Head of caudate nucleus (tissue), 42 donors: ENCODE data around the gene FAM13A.
A peak's percentile ranks its signal among the peaks of the same experiment; 100 is the strongest.

ENCODE experiments used
- DNase-seq, 42 donors: peaks; one replicate each; pipeline versions ENCODE4 v3.0.0 to v3.0.0-alpha.2; 2020 to 2021; ENCODE audit warnings: mixed read lengths in 7 of 42
- intact Hi-C: fragments of 100-400 bp; cut with DNase I; formaldehyde crosslinking; loops from one replicate; pipeline ENCODE4 v1.15.0; 2022

Gene FAM13A

DNA sequence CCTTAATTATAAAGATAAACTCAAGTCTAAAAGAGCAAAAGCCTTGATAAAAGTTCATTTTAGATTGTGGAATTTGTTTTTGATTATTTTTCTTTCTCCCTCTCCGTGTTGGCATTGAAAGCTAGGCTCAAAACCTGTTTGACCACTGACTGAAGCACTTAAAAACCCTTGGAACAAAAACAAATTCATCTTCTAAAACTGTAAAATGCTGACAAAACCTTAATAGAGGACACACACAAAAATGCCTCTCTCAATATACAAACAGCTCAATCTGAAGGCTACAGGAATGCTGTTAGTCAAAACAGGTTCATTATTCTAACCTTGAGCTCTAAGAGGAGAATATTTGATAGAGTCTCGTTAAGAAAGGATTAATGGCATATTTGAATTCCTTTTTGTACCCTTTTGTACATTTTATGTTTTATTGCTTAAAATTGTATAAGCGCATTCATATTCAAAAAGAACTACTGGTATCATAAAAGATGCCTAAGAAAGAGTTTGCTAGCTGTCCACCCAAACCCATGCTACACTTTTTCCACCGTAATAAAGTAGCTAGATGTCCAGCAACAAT is 285.0 kb downstream of the FAM13A start:
- no peak for DNase-seq
- intact Hi-C loops: no loop called here

DNA sequence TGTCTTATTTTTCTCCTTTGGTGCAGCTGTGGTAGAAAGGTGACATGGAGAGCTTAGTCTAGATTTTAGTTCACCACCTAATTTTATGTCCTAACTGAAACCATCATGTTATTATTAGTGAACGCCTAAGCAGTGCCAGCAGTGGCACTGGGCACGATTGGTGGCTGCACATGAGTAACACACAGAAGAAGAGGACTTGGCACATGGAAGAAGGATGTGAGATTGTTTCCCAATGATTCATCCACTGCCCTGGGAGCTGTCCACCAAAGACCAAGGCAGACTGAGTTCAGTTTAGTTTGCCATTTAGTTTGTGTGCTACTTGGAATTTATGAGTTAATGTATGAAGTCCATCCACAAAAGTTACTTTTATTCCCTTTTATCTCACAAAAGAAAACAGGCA is 291.3 kb downstream of the FAM13A start:
- intact Hi-C loops: no loop called here
- DNase-seq: peak in 1 of 42 donors; percentile 42

DNA sequence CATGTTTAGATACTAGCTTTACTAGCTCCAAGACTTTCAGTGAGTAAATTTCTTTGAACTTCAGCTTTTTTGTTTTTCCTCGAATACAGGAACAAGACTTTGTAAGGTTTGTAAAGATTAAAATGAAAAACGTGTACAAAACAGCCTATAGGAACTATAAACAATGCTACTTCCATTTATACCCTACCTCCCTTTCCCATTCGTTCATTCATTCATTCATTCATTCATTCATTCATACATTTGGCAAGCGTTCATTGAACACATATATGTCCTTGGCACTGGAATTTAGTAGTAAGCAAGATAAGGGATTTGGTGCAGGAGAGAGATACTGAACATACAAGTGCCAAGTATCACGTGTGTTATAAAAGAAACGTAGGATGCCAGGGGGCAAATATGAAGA is 293.9 kb downstream of the FAM13A start:
- intact Hi-C loops: no loop called here
- DNase-seq: no peak

DNA sequence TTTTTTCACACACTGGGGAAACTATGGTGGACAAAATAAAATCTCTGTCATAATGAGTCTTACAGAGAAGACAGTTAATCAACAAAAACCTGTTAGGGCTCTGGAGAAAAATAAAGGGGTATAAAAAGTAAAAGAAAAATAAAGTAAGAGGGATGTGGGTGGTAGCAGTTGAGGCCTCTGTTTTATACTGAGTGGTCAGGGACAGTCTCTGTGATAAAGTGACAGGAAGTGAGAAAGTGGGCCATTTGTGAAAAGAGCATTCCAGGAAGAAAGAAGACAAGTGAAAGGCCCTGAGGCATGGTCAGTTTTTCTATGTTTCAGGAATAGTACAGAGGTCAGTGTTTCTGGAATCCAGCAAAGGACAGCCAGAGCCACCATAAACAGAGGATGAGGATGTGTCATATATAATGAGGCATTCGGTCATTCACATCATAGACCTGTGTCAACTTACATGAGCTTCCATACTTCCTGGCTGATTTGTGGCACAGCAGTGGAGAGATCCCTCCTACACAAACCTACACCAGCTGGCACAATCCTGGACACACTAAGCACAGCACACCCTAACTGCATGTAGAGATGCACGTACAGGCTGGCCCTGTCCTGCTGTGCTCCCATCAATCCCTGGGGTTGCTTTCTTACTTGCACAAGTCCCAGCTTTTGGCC is 295.0 kb downstream of the FAM13A start:
- intact Hi-C loops: no loop called here
- no peak for DNase-seq

DNA sequence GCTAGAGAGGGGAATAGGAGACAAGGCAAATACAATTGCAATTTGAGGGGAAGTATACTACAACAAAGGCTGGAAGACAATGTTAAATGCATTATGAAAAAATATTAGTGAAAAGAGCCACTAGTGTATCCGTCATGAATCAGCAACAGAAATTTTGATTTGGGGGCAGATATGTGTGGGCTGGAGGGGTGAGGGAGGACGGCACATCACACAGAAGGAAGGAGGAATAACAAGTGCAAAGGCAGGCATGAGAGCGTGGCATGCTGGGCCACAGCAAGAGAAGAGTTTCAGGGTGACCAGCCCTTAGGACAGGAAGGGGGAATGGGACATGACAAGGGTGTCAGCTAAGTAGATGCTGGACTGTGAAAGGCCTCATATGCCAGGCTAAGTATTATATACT is 295.6 kb downstream of the FAM13A start:
- peak in 5 of 42 donors; percentile 15 to 60 (median 36) for DNase-seq
- intact Hi-C loops: no loop called here

DNA sequence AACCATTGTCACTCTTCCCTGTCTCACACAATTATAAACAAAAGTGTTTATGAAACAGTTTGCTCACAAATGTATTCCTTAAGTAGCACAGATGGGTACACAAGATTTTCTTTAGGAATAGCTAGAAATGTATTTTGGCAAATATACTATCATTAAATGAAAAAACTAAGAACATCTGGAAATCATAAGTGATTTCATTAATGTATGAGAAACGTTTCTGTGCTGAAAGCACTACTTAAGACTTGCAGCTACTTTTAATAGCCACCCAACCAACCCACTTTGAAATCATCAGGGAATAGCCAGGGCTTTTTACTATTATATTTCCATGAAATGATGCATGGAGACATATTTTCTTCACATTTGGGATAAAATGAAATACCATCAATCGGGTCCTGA is 297.1 kb downstream of the FAM13A start:
- DNase-seq: no peak
- intact Hi-C loops: no loop called here

DNA sequence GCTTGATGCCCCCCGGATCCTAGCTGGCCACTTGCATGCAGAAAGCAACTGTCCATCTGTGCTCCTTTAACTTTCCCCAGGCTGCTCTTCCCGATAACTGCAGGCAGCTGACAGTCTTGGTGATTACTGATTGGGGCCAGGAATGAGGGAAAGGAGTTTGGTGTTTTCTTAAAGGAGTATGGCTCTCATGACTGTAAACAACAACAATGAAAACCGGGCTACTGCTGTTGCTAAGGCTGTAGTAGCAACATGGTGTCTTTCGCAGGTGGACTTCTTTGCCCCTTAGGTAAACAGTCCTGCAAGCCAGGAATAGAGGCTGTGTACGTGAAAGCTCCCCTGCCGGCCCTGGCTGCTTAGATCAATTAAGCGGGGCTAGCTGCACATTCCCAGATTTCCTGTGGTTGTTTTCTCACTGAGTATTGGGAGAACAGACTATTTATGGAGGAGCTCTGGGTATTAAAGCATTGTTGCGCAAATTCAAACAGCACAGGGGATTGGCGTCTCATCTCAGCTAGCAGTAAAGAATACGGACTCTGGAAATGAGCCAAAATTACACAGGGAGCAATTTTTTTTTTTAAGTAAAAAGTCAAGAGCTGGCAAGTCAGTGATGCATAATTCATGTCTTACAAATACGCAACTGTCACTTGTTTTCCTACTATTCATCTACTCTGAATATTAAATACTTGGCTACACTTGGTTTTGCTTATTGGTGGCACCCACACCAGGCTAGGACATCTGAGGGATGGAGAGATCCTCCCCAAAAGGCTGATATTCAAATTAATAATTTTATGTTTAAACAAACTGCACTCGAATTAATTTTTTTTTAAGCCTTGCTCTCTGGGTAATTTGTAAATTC is 297.7 kb downstream of the FAM13A start:
- intact Hi-C loops: no loop called here
- peak in 1 of 42 donors; percentile 24 for DNase-seq

DNA sequence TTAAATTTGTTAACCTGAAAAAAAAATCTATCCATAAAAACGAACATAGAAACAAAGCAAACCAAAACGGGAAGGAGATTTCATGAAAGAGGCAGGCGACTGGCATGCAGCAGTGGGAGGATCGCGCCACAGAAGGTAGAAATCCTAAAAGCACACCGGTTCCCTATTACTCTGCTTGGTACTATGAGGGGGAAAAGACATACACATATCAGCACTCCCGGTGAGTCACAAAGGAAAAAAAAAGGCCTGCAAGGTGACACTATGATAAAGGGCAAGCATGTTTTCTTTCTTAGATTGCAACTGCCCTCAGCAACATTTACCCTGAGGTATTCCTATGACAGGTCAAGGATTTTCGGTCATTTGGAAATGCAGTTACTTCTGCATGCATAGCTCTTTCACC is 298.7 kb downstream of the FAM13A start:
- intact Hi-C loops: no loop called here
- peak in 12 of 42 donors; percentile 13 to 64 (median 42) for DNase-seq

DNA sequence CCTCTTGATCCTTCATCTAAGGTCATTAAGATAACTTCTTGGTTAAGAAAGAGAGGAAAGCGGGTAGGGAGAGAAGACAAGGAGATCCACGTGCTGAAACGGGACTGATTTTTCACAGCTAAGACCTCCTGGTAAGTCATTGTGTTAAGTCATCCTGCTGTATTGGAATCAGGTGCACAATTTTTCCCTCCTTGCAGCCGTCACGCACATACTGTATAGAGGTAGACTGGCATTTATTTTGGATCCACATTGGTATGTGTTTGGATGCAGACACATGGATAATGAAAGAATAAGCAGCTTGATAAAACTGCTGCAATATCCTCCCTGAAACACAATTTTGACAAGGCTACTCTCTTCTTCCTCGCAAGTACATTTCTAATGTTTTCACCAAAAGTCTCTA is 299.2 kb downstream of the FAM13A start:
- intact Hi-C loops: no loop called here
- peak in 1 of 42 donors; percentile 23 for DNase-seq

DNA sequence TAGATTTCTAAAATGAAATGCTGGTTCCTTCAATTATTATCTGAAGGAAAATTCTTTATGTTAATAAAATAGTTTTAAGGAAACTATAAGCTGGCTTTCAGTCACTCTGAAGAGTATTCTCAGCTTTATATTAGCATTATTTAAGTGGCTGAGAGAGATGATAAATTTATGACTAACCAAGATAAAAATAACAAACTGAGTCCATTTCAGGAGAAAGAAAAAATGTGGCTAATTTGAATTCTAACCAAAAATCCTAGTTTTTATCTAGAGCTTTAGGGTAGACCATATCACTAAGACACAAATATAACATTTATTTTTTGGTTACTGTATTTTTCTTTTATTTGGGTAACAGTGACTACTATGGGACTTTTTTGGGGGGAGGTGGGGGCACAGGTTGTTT is 299.9 kb downstream of the FAM13A start:
- intact Hi-C loops: no loop called here
- no peak for DNase-seq

DNA sequence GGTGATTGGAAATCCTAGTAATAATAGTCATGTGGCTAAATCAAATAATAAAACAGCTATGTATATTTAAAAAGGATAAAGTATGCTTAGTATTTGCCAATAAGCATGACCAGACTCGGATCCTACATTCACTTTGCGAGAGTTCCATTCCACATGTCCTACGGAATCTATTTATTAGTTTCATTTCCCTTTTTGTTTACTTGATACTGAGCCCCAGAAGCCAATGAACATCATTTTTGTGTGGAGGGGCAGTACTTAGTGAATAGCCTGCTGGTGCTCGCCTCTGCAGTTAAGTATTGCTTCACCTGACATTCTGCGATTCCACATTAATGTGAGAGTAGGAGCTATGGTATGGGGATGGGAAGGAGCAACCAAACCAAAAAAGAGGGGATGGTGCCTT is 300.8 kb downstream of the FAM13A start:
- intact Hi-C loops: no loop called here
- DNase-seq: no peak

DNA sequence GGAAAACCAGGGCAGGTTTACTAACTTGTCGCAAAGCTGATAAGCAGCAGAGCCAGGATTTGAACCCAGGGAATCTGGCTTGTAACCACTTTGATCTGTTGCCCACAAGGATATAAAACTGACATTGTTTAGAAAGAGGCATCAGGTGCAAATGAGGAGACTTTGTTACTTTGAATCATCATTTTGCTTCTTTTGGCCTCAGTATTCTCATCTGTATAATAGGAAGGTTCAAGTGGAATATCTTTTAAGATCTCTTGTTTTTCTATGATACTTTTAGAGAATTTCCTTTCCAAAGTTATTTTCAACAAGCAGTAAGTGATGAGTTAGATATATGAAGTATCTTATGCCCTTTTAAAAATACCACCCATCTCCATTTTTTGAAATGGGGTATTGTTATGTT is 301.5 kb downstream of the FAM13A start:
- no peak for DNase-seq
- intact Hi-C loops: no loop called here

DNA sequence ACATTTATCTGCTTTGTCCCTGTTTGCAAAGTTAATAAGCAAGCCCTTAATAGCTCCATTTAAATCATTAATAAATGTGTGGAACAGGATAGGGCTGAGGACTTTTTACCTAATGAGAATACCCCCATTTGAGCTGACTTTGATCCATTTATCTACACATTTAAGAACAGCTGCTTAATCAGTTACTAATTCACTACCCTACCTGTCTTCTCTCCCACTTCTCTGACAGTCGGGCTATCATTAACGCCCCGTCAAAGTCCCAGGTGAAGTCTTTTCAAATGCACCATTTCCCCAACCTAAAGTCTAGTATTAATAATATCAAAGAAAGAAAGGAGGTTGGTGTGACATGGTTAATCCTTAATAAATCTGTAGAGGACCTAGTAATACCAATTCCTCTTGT is 302.2 kb downstream of the FAM13A start:
- DNase-seq: no peak
- intact Hi-C loops: no loop called here

DNA sequence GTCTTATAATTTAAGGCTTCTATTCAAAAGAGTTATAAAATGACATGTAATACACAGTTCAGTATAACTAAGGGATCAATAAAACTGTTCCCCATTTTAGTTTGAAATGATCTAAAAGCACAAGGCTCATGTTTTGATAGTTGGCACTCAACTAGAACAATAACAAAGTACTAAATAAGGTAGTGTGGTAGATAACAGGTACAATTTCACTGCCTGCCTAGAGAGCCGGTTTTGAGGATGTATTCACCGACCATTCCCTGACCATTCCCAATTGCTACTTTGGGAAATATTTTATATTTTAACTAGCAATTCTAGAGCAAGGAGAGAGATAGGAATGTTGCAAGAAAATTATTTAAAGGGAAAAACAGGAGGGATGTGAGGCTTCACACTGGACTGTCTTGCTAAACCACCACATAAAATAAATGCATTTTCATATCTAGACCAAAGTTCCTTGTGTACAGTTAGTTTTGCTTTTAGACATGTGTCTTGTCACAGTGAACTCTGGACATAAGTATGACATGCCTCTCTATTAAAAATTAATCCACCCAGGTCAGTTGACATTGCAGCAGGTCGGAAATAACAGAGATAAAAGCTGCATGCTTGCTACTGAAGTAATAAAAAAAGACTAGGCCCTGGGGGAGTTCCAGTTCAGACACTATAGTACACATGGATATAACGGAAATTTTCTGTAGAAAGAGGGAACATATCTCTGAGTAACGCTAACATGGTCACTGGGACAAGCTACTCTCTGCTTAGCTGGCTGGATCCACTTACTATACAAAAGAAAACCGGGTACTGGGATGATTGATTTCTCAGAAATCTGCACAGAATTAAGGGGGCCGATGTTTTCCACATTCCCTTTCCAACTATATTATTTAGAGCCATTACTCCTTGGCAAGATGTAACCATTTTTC is 303.1 kb downstream of the FAM13A start:
- intact Hi-C loops: no loop called here
- no peak for DNase-seq

DNA sequence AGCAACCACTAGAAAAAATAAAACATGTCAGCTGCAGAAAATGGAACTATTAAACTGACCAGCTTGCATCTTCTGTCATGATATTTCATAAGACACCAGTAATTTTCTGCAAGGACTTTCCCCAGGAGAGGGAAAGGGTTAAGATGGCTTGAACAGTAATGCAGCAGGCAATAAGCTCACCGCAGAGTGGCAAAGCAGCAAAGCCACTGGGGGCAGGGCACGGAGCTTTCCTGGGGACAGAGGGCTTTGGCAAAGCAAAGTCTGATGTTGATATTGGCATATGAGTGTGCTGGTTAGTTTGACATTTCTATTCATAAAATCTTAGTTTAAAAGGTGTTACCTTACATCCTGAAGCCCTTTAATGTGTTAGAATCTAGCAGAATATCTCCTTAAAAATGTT is 304.2 kb downstream of the FAM13A start:
- intact Hi-C loops: no loop called here
- no peak for DNase-seq

DNA sequence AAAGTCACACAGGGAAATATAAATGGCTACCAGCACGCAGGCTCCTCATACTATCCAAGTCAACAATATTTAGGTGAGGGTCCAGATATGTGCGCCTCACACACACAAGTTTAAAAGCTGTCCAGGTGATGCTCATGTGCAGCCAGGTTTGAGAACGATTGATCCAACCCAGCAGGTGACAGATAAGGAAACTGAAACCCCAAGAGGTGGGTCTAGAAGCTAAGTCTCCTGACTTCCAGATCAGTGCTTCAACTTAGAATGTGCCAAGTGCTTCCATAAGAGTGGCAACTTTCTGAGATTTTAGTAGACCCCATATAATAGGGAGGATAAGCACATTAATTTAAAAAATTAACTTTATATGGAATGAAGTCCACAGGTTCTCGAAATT is 304.9 kb downstream of the FAM13A start:
- no peak for DNase-seq
- intact Hi-C loops: no loop called here

DNA sequence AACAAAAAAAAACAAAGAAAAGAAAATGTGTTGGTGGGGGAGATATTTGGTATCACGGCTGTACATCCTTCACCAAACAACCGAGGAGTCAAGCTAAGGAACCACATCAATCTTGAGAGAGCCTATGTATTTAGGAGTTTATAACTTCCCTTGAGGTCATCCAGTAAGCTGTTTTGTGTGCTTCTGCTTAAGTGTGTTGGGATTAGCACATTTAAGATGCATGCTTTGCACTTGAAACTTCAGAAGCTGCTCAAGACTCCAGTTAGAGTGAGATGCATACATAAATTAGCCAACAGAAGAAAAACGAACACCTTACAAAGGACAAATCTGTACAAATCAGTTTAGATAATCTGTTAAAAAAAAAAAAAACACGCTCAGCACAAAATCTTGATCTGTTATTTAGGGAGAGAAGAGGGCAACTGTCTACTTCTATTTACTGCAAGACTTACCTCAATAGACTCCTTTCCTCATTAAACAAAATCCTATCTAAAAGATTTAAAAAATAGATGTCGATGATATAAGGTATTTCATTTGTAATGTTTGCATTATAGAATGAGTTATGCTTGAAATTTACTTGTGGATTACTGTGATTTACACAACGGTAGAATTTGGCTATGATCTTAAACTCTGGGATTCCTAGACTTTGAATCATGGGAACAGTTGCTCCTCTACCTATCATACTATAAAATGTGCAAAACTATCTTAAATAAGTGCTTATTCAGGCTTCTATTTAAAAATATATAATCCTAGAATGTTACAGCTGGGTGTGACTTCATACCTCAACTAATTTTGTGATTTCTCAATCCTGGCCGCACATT is 305.5 kb downstream of the FAM13A start:
- no peak for DNase-seq
- intact Hi-C loops: no loop called here

DNA sequence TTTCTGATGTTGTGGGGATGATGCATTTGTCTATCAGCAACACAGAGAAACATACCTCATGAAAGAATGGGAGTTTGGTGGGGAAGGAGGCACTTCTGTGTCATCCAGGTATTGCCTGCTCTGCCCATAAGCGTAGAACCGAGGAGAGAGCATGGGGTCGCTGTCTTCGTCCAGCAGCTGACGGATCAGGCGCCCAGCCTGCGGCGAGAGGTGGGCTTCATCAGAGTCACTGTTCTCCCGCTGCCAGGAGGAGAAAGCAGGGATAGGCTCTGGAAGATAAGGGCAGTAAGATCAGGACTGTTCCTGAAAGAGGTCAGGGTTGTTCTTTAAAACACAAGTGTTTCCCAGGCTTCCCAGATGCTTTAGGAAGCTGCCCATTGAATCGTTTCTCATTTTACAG is 306.6 kb downstream of the FAM13A start:
- no peak for DNase-seq
- intact Hi-C loops: no loop called here

DNA sequence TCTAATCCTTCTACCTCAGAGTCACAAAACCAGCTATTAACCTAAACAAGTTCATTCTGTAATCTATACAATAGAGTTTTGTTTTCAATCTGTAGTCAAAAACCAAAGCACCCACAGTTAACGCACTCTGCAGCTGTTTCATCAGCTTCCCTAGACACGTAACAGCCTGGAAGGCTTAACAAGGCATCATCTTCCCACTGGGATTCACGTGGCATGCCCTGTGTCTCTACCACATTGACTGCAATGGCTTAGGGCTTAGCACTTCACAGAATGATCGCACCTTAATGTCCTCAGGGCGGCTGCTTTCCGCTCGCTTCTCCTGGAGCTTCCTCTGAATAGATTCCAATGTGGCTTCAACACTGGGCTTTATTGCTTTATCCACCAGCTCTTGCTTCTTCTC is 309.6 kb downstream of the FAM13A start:
- DNase-seq: no peak
- intact Hi-C loops: no loop called here
